Liver (tissue), 9 donors: ENCODE measurements around the gene DNAH17. TPM values are rescaled to one million over a fixed set of nuclear protein-coding genes. Genes with fewer than 3 reads are reported as not detected.

ENCODE experiments used
- DNase-seq: peaks from one replicate; pipeline ENCODE4 v3.0.0-alpha.2; 2017; ENCODE audit warnings: low spot score
- H3K27ac ChIP-seq, 2 donors: one replicate each; pipeline ENCODE4 v1.7.0; 2013; ENCODE audit warnings: inconsistent platforms in 2 of 2, low read length in 2 of 2, control low read depth in 1 of 2, low read depth in 1 of 2, mild to moderate bottlenecking in 1 of 2
- H3K27me3 ChIP-seq, 4 donors: one replicate each; pipeline versions ENCODE4 v1.6.1 to v1.7.0; 2013; ENCODE audit warnings: low read length in 3 of 4, inconsistent platforms in 1 of 4, mild to moderate bottlenecking in 1 of 4, moderate library complexity in 1 of 4; ENCODE audit not compliant: control insufficient read depth in 4 of 4, insufficient read depth in 4 of 4
- H3K36me3 ChIP-seq, 4 donors: one replicate each; pipeline versions ENCODE4 v1.6.1 to v1.7.0; 2013; ENCODE audit warnings: low read length in 3 of 4, mild to moderate bottlenecking in 3 of 4, low read depth in 1 of 4, moderate library complexity in 1 of 4; ENCODE audit not compliant: control insufficient read depth in 4 of 4, insufficient read depth in 3 of 4
- H3K4me1 ChIP-seq, 4 donors: one replicate each; pipeline versions ENCODE4 v1.6.1 to v1.7.0; 2013; ENCODE audit warnings: low read length in 3 of 4, mild to moderate bottlenecking in 3 of 4, moderate library complexity in 1 of 4; ENCODE audit not compliant: control insufficient read depth in 4 of 4, insufficient read depth in 4 of 4
- H3K4me3 ChIP-seq, 3 donors: one replicate each; pipeline versions ENCODE4 v1.6.1 to v1.7.0; 2013; ENCODE audit warnings: low read length in 3 of 3, control low read depth in 1 of 3, low read depth in 1 of 3, mild to moderate bottlenecking in 1 of 3
- H3K9ac ChIP-seq, 2 donors: one replicate each; pipeline ENCODE4 v1.7.0; 2013; ENCODE audit warnings: low read length in 2 of 2, mild to moderate bottlenecking in 2 of 2, moderate library complexity in 2 of 2, control low read depth in 1 of 2, low read depth in 1 of 2
- H3K9me3 ChIP-seq, 4 donors: one replicate each; pipeline versions ENCODE4 v1.6.1 to v1.7.0; 2013; ENCODE audit warnings: low read length in 3 of 4; ENCODE audit not compliant: control insufficient read depth in 4 of 4
- EGR1 ChIP-seq, 2 donors: IDR thresholded peaks; 2 replicates each; pipeline ENCODE4 v1.6.1; 2016 to 2018; ENCODE audit warnings: antibody characterized with exemption in 2 of 2, low read depth in 2 of 2
- FOXA1 ChIP-seq: IDR thresholded peaks from 2 replicates; pipeline ENCODE4 v1.6.1; 2016; ENCODE audit warnings: antibody characterized with exemption
- FOXA2 ChIP-seq: IDR thresholded peaks from 2 replicates; pipeline ENCODE4 v1.6.1; 2016; ENCODE audit warnings: antibody characterized with exemption
- GABPA ChIP-seq, 2 donors: IDR thresholded peaks in 1 of 2; conservative IDR thresholded peaks in 1 of 2; 2 replicates each; pipeline ENCODE4 v1.6.1; 2016; ENCODE audit warnings: antibody characterized with exemption in 2 of 2, mild to moderate bottlenecking in 1 of 2, moderate library complexity in 1 of 2
- HNF4A ChIP-seq, 2 donors: conservative IDR thresholded peaks; 2 replicates each; pipeline ENCODE4 v1.6.1; 2016; ENCODE audit warnings: antibody characterized with exemption in 2 of 2, mild to moderate bottlenecking in 2 of 2
- HNF4G ChIP-seq: IDR thresholded peaks from 2 replicates; pipeline ENCODE4 v1.6.1; 2016; ENCODE audit warnings: antibody characterized with exemption
- JUND ChIP-seq, 2 donors: IDR thresholded peaks; 2 replicates each; pipeline ENCODE4 v1.6.1; 2016; ENCODE audit warnings: antibody characterized with exemption in 2 of 2
- MAX ChIP-seq: IDR thresholded peaks from 2 replicates; pipeline ENCODE4 v1.6.1; 2016; ENCODE audit warnings: antibody characterized with exemption
- NR2F2 ChIP-seq: IDR thresholded peaks from 2 replicates; pipeline ENCODE4 v1.6.1; 2016; ENCODE audit warnings: antibody characterized with exemption
- RAD21 ChIP-seq, 2 donors: IDR thresholded peaks; 2 replicates each; pipeline ENCODE4 v1.6.1; 2016; ENCODE audit warnings: antibody characterized with exemption in 2 of 2, mild to moderate bottlenecking in 2 of 2
- REST ChIP-seq: IDR thresholded peaks from 2 replicates; pipeline ENCODE4 v1.6.1; 2016; ENCODE audit warnings: antibody characterized with exemption, mild to moderate bottlenecking
- RXRA ChIP-seq, 2 donors: IDR thresholded peaks; 2 replicates each; pipeline ENCODE4 v1.6.1; 2017 to 2018; ENCODE audit warnings: antibody characterized with exemption in 2 of 2, mild to moderate bottlenecking in 1 of 2
- SP1 ChIP-seq: IDR thresholded peaks from 2 replicates; pipeline ENCODE4 v1.6.1; 2018; ENCODE audit warnings: antibody characterized with exemption, mild to moderate bottlenecking
- TAF1 ChIP-seq: conservative IDR thresholded peaks from 2 replicates; pipeline ENCODE4 v1.6.1; 2016; ENCODE audit warnings: antibody characterized with exemption, mild to moderate bottlenecking
- YY1 ChIP-seq: IDR thresholded peaks from 2 replicates; pipeline ENCODE4 v1.6.1; 2016; ENCODE audit warnings: antibody characterized with exemption, mild to moderate bottlenecking
- WGBS: extraction: QIAGEN DNeasy Blood & Tissue Kit; methylation state at CpG from one replicate; pipeline ENCODE4 v1.1.7; 2013; 5-methylcytosine and 5-hydroxymethylcytosine counted together
- polyA plus RNA-seq, 2 donors: library from polyadenylated mRNA; stranded (reverse) in 1 of 2; unstranded in 1 of 2; fragments of 200-250 nt in 1 of 2; fragments of >200 nt in 1 of 2; fragmentation: Nextera tagmentation in 1 of 2; extraction: Ambion mirVana in 1 of 2; gene quantifications; one replicate each; pipeline versions ENCODE4 v1.2.1 to v1.2.3, GENCODE V29; 2013 to 2015
- total RNA-seq, 2 donors: library from RNA; depleted of rRNA; stranded (reverse); fragments of >200 nt; gene quantifications; one replicate each; pipeline ENCODE4 v1.2.3, GENCODE V29; 2014
- TF ChIP-seq, protein P1 (sequence below): fragments of 150-350 bp; IDR thresholded peaks from 2 replicates; pipeline ENCODE4 v1.5.1; 2017; ENCODE audit warnings: improper control_type of control experiment, low read depth, low read length; ENCODE audit not compliant: missing input control
- TF ChIP-seq, protein P2 (sequence below): IDR thresholded peaks from 2 replicates; pipeline ENCODE4 v1.6.1; 2016; ENCODE audit warnings: antibody characterized with exemption
- TF ChIP-seq, protein P3 (sequence below): IDR thresholded peaks from 2 replicates; pipeline ENCODE4 v1.6.1; 2016; ENCODE audit warnings: antibody characterized with exemption
- donor health status: healthy.
- donor health status: healthy.
- donor health status: healthy.
- donor health status: healthy.
- donor health status: healthy.

Gene DNAH17
- total and polyA plus RNA-seq, 4 donors, result 0.09 to 0.79 TPM; not detected in 2

DNA sequence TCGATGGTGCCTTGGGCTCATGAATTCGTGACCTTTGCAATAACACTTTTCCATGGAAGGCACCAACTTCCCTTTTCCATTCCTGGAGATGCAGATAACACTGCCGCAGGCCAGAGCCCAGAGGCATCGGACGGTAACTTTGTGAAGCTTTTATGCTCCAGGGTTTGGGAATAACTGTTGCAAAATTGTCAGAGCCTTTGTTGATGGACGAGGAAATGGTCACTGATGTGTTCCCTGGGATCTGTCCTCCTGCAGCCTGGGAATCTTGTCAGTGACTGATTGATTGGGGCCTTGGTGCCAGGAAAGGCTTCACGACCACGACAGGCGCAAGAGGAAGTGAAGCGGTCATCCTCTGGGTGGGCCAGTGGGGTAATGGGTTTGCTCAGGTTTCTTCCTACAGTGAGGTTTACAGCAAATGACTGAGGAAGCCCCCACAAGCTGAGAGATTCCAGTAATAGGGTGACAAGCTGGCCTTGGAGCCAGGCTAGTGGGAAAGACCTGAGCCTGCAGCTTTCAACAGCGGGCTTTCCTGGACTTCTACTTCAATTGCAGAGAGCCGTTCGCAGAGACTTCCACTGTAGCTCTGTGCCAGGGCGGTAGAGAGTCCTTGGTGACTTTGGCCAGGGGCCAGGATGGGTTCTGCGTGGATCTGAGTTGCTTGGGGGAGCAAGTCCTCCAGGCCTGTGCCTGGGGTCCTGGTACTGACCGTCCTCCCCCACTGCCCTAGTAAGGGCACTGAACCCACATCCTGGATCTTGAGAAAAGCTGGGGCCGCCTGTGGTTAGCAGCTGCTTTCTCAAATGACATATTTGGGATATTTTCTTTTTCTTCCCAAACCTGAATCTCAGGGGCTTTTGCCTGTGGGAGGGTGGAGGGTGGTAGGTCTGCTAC, 161.1 kb downstream of the DNAH17 start:
- 64% methylated on average over 17 of the region's 17 CpGs for WGBS
- TF ChIP-seq GABPA (IDR thresholded peaks at IDR 0.05 in 1 of 2, conservative IDR thresholded peaks at IDR 0.05 in 1 of 2) (no peak), NR2F2 (peak; percentile 74), HNF4G (no peak)
- peak overlapping the region in 1 of 2 donors; percentile 48 for H3K9ac ChIP-seq
- no peaks in the 10 kb centered on the region for H3K9me3 ChIP-seq
- no peak overlapping the region for H3K4me3 ChIP-seq
- peaks cover 0 to 9% (median 6%) of the 10 kb centered on the region in 4 donors for H3K36me3 ChIP-seq
- H3K27me3 ChIP-seq, result no peaks in the 10 kb centered on the region
- no peak for DNase-seq
- peak overlapping the region; percentile 75 to 78 for H3K27ac ChIP-seq
- peaks cover 0 to 4% (median under 1%) of the 10 kb centered on the region in 4 donors for H3K4me1 ChIP-seq

GRCh38 chr17:78414178-78415162, 162.7 kb downstream of the DNAH17 start:
- TF ChIP-seq HNF4A (conservative IDR thresholded peaks at IDR 0.05) (no peak), JUND (IDR thresholded peaks at IDR 0.05) (no peak), FOXA2 (no peak), MAX (no peak), RAD21 (IDR thresholded peaks at IDR 0.05) (no peak), GABPA (IDR thresholded peaks at IDR 0.05 in 1 of 2, conservative IDR thresholded peaks at IDR 0.05 in 1 of 2) (no peak), REST (no peak), RXRA (IDR thresholded peaks at IDR 0.05) (no peak), TAF1 (no peak), YY1 (no peak), EGR1 (IDR thresholded peaks at IDR 0.05; ENCODE audit: low read depth in 2 of 2) (no peak), SP1 (no peak), NR2F2 (no peak), FOXA1 (no peak), HNF4G (no peak)
- TF ChIP-seq, protein P1, sequence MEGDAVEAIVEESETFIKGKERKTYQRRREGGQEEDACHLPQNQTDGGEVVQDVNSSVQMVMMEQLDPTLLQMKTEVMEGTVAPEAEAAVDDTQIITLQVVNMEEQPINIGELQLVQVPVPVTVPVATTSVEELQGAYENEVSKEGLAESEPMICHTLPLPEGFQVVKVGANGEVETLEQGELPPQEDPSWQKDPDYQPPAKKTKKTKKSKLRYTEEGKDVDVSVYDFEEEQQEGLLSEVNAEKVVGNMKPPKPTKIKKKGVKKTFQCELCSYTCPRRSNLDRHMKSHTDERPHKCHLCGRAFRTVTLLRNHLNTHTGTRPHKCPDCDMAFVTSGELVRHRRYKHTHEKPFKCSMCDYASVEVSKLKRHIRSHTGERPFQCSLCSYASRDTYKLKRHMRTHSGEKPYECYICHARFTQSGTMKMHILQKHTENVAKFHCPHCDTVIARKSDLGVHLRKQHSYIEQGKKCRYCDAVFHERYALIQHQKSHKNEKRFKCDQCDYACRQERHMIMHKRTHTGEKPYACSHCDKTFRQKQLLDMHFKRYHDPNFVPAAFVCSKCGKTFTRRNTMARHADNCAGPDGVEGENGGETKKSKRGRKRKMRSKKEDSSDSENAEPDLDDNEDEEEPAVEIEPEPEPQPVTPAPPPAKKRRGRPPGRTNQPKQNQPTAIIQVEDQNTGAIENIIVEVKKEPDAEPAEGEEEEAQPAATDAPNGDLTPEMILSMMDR, result no peak
- TF ChIP-seq, protein P2, sequence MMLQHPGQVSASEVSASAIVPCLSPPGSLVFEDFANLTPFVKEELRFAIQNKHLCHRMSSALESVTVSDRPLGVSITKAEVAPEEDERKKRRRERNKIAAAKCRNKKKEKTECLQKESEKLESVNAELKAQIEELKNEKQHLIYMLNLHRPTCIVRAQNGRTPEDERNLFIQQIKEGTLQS, result no peak
- TF ChIP-seq, protein P3, sequence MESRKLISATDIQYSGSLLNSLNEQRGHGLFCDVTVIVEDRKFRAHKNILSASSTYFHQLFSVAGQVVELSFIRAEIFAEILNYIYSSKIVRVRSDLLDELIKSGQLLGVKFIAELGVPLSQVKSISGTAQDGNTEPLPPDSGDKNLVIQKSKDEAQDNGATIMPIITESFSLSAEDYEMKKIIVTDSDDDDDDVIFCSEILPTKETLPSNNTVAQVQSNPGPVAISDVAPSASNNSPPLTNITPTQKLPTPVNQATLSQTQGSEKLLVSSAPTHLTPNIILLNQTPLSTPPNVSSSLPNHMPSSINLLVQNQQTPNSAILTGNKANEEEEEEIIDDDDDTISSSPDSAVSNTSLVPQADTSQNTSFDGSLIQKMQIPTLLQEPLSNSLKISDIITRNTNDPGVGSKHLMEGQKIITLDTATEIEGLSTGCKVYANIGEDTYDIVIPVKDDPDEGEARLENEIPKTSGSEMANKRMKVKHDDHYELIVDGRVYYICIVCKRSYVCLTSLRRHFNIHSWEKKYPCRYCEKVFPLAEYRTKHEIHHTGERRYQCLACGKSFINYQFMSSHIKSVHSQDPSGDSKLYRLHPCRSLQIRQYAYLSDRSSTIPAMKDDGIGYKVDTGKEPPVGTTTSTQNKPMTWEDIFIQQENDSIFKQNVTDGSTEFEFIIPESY, result no peak
- Histone ChIP-seq H3K9me3 (no peaks in the 10 kb centered on the region), H3K4me1 (peaks cover 0 to 4% (median 0%) of the 10 kb centered on the region in 4 donors), H3K27me3 (no peaks in the 10 kb centered on the region), H3K27ac (peak overlapping the region; percentile 60 to 74), H3K36me3 (peaks cover 0 to 2% (median under 1%) of the 10 kb centered on the region in 4 donors), H3K9ac (no peak overlapping the region), H3K4me3 (no peak overlapping the region)
- WGBS, result 77% methylated on average over 34 of the region's 34 CpGs
- no peak for DNase-seq
